ENCODE data around the gene SLC5A2. TPM values are rescaled to one million over a fixed set of nuclear protein-coding genes. Genes with fewer than 3 reads are reported as not detected.
"Not testable (repeated sequence)": the region's sequence is repeated elsewhere in the genome, so short reads cannot be mapped to it uniquely, and the experiment has no call there.

Gene SLC5A2
- total RNA-seq, 1 donor from 2014 or later, result 0.62 TPM

GRCh38 chr16:31475946-31476302 lies 7.0 kb upstream of the SLC5A2 start:
- DNase-seq, result no peak

- no peak for DNase-seq
These were observed 6.4 kb upstream of the SLC5A2 start for GRCh38 chr16:31476303-31477219.

GRCh38 chr16:31477220-31478216 lies 5.4 kb upstream of the SLC5A2 start:
- DNase-seq, result no peak

GRCh38 chr16:31478956-31479355 lies 4.0 kb upstream of the SLC5A2 start:
- DNase-seq, result no peak

DNA sequence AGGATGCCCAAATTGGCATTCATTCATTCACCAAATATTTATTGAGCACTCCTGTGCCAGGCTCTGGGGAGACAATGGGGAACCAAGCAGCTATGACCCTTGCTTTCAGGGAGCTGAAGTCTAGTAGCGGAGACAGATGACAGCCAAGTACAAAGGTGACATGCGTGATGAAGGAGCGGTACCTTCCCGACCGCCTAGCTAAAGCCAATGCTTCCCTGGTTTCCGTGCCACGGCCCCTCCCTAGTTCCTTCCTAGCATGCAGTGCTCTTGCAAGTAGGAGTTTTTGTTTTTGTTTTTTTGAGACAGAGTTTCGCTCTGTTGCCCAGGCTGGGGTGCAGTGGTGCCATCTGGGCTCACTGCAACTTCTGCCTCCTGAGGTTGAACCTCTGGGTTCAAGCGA lies 3.2 kb upstream of the SLC5A2 start:
- no peak for DNase-seq

GRCh38 chr16:31480851-31481536 lies 1.9 kb upstream of the SLC5A2 start:
- no peak for DNase-seq

GRCh38 chr16:31484048-31484447 lies 1.1 kb downstream of the SLC5A2 start:
- not testable (repeated sequence) for DNase-seq

GRCh38 chr16:31484491-31485171 lies 1.7 kb downstream of the SLC5A2 start:
- DNase-seq, result no peak

DNA sequence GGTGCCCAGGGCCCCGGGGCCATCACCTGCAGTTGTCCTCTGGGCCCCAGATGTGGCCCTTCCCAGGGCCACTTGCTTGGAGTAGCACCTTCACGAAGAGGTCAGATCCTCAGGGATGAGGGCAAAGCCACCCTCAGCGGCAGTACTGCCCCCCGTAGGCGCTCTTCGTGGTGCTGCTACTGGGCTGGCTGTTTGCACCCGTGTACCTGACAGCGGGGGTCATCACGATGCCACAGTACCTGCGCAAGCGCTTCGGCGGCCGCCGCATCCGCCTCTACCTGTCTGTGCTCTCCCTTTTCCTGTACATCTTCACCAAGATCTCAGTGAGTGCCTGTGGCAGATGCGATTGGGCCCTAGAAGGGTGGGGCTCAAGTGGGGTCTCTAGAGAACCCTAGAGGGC lies 2.6 kb downstream of the SLC5A2 start:
- DNase-seq, result no peak

DNA sequence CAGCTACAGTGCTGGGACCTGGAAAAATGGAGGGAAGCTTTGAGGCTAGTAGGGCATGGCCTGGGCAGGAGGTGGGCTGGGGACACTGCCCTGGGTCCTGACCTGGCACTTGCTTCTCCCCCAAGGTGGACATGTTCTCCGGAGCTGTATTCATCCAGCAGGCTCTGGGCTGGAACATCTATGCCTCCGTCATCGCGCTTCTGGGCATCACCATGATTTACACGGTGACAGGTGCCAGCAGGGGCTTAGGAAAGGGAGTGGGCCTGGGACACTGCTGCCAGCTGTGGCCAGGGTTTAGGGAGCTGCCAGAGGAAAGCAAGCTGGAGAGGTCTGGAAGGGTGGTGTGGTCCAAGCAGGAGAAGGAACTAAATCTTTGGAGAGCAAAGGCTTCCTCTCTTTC lies 3.1 kb downstream of the SLC5A2 start:
- no peak for DNase-seq

GRCh38 chr16:31487071-31487719 lies 4.3 kb downstream of the SLC5A2 start:
- DNase-seq, result no peak

DNA sequence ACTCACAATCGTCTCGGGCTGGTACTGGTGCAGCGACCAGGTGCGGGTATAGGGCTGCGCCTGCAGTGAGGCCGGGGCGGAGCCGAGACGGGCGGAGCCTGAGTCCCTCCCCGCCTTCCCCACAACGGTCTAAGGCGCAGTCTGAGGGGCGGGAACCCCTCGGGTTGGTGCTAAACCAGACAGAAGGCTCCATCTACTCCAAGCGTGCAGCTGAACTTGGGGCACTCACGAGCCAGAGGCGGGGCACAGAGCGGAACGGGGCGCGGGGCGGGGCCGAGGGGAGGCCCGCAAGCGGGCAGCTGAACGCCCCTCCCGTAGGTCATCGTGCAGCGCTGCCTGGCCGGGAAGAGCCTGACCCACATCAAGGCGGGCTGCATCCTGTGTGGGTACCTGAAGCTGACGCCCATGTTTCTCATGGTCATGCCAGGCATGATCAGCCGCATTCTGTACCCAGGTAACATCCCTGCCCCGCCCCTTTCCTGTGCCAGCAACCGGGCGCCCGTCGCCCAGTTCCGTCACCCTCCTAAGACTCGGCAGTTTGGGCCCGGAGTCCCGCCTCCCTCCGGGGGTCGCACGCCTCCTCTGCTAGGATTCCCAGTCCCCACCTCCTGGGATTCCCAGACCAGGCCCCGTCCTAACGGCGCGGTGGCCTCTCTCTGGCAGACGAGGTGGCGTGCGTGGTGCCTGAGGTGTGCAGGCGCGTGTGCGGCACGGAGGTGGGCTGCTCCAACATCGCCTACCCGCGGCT lies 5.0 kb downstream of the SLC5A2 start:
- DNase-seq, result no peak

DNA sequence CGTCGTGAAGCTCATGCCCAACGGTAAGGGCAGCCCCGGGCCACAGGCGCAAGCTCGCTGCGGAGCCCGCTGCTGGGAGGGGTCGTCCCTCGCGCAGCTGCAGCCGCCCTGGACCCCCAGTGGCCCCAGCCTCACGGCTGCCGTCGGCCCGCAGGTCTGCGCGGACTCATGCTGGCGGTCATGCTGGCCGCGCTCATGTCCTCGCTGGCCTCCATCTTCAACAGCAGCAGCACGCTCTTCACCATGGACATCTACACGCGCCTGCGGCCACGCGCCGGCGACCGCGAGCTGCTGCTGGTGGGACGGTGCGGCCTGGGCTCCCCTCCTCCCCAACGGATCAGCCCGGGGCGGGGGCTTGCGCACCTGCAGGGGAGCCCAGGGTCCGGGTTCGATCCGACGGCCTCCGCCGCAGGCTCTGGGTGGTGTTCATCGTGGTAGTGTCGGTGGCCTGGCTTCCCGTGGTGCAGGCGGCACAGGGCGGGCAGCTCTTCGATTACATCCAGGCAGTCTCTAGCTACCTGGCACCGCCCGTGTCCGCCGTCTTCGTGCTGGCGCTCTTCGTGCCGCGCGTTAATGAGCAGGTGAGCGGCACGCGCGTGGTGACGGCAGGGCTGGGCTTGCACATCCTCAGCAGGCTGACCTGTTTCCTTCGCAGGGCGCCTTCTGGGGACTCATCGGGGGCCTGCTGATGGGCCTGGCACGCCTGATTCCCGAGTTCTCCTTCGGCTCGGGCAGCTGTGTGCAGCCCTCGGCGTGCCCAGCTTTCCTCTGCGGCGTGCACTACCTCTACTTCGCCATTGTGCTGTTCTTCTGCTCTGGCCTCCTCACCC lies 5.8 kb downstream of the SLC5A2 start:
- no peak for DNase-seq

GRCh38 chr16:31489298-31489564 lies 6.3 kb downstream of the SLC5A2 start:
- DNase-seq, result no peak

GRCh38 chr16:31489616-31490584 lies 7.0 kb downstream of the SLC5A2 start:
- DNase-seq, result no peak

DNA sequence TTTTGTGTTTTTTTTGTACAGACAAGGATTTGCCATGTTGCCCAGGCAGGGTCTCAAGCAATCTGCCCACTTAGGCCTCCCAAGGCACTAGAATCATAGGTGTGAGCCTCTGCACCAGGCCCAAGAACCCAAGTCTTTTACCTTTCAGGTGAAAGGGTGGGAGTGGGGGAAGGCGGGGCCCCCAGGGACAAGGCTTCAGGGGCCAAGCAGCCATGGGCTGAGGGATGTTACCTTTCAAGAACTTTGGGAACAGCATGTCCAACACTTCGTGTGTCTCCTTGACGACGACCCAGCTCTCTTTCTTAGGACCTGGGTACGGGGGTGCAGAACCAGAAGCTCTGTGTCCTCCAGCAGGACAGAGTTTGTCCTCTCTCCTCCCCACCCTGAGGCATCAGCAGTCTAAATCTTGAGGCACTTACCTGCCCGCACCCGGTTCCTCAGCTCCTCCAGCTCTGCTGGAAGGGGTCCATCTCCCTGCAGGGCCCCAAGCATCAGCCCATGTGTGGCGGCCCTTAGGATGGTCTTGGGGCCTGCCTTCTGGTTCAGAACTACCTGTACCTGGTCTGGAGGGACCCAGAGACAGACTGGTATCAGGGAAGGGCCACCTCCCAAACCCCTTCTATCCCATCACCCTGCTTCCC lies 9.0 kb downstream of the SLC5A2 start:
- no peak for DNase-seq

GRCh38 chr16:31493506-31494125 lies 10.7 kb downstream of the SLC5A2 start:
- DNase-seq, result no peak

DNA sequence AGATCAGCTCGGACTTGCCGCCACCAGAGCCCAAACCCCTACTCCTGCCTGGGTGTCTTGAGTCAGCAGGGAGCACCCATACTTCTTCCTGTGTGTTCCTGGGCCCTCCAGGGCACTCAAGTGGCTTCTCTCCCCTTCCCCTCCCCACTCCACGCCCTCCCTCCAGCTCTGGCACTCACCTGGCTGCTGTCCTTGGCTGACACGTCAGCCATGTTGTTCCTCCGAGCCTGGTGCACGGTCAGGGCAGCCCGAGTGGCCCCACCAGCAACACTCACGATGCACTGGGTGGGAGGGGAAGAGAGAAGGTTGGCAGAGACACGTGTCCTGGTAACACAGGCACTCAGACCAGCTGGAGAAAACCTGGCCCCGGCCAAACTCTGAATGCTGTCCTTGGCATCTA lies 13.7 kb downstream of the SLC5A2 start:
- DNase-seq, result no peak

Measured in occipital lobe (tissue), 2 donors.